Suppressor macrophage (primary cell): Measurements from ENCODE around the gene ANKRD12.

Experiments used
- DNase-seq, 4 experiments: peaks; one replicate each; pipeline ENCODE4 v3.0.0-alpha.2; 2020 to 2022

The ANKRD12 gene

GRCh38 chr18:9106800-9107584 is 29.6 kb upstream of the ANKRD12 start:
- DNase-seq, result peak in 1 of 4 experiments; percentile 22

GRCh38 chr18:9108911-9109310 is 27.7 kb upstream of the ANKRD12 start:
- no peak for DNase-seq

- DNase-seq, result peak in 2 of 4 experiments; percentile 47 to 60
Observed at GRCh38 chr18:9109523-9109922, 27.1 kb upstream of the ANKRD12 start.

- no peak for DNase-seq
Observed at GRCh38 chr18:9113468-9114149, 23.0 kb upstream of the ANKRD12 start.

- DNase-seq, result no peak
Observed at GRCh38 chr18:9115984-9116383, 20.6 kb upstream of the ANKRD12 start.

- DNase-seq, result peak; percentile 21 to 82 (median 50)
Observed at GRCh38 chr18:9117980-9118841, 18.4 kb upstream of the ANKRD12 start.

GRCh38 chr18:9120796-9121195 is 15.8 kb upstream of the ANKRD12 start:
- DNase-seq, result no peak

- DNase-seq, result no peak
Observed at GRCh38 chr18:9123520-9123919, 13.1 kb upstream of the ANKRD12 start.

GRCh38 chr18:9124824-9125223 is 11.8 kb upstream of the ANKRD12 start:
- DNase-seq, result no peak

GRCh38 chr18:9126337-9126736 is 10.2 kb upstream of the ANKRD12 start:
- DNase-seq, result no peak

GRCh38 chr18:9130195-9130594 is 6.4 kb upstream of the ANKRD12 start:
- DNase-seq, result no peak

GRCh38 chr18:9130806-9131205 is 5.8 kb upstream of the ANKRD12 start:
- no peak for DNase-seq

GRCh38 chr18:9132628-9133027 is 4.0 kb upstream of the ANKRD12 start:
- no peak for DNase-seq

- no peak for DNase-seq
Observed at GRCh38 chr18:9133225-9133624, 3.4 kb upstream of the ANKRD12 start.

GRCh38 chr18:9135081-9135911 is 1.3 kb upstream of the ANKRD12 start:
- no peak for DNase-seq

GRCh38 chr18:9135912-9136314 is 668 bp upstream of the ANKRD12 start:
- DNase-seq, result peak in 1 of 4 experiments; percentile 9

GRCh38 chr18:9137168-9138066 is 836 bp downstream of the ANKRD12 start:
- peak; percentile 83 to 94 (median 90) for DNase-seq

- DNase-seq, result no peak
Observed at GRCh38 chr18:9139400-9140039, 2.9 kb downstream of the ANKRD12 start.

GRCh38 chr18:9140381-9140780 is 3.8 kb downstream of the ANKRD12 start:
- no peak for DNase-seq

- DNase-seq, result no peak
Observed at GRCh38 chr18:9140984-9141383, 4.4 kb downstream of the ANKRD12 start.

GRCh38 chr18:9146224-9146623 is 9.6 kb downstream of the ANKRD12 start:
- no peak for DNase-seq
